HG03558 (cell line): ENCODE results near the gene CNN3.

Experiments
- ATAC-seq: cut with Tn5 transposase; IDR thresholded peaks from one replicate; pipeline ENCODE4 v1.9.1; 2021; ENCODE audit warnings: moderate number of reproducible peaks; ENCODE audit not compliant: unreplicated experiment; ENCODE audit errors: extremely low read depth

Gene CNN3

DNA sequence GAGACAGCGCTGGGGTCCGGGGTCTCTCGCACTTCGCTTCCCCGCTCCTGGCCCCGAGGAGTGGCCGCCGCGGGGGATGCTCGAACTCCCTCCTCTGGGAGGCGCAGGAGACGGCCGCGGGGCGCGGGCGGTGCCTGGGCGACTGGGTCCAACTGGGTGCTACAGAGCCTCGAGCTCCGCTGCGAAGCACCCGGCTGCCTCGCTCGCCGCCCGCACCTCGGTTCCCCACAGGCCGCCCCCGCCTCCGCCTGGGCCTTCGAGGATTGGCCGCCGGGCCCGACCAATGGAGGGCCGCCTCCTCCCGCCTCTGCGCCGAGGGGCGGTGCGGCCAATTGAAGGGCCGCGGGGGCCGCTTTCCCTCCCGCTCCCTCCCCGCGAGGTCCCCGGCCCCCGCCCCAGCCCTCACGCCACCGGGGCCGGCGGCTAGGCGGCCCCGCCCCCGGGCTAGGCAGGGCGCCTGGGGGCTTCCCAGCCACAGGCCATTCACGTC is at the start of gene CNN3:
CNN3 (minus strand) TSS at position 196 of the 490 bp plus-strand sequence. CDS start 216 bp downstream, outside the sequence.
- ATAC-seq = peak; percentile 71

DNA sequence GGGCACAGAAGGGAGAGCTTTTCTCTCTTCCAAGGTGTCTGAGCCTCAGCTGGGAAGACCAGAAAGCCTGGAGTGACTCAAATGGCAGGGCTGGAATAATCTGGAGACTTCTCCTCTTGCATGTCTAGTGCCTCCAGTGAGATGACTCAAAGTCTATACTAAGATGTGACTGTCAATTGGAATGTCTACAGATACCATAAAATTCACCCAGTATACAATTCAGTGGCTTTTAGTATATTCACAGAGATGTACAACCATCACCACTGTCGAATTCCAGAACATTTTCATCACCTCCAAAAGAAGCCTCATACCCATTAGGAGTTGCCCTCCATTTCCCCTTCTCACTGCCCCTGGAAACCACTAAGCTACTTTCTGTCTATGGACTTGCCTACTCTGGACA is 47.9 kb upstream of the CNN3 start:
- ATAC-seq = no peak

DNA sequence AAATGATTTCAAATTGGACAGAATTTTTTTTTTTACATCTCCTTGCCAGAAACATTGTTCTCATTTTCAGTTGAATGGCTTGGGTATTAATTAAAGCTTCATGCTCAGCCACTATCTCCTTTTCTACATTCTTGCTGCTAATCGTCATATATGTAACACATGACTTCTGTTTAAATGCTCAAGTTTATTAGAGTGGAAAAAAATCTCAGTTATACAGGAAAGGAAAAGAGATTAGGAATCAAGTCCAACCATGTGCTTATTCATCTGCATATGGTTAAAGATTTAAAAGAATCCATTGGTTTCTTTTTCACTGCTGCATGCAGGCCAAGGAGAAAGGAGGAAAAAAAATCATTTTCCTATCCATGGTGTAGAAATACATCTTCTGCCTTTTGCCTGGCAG is 47.3 kb upstream of the CNN3 start:
- no peak for ATAC-seq

DNA sequence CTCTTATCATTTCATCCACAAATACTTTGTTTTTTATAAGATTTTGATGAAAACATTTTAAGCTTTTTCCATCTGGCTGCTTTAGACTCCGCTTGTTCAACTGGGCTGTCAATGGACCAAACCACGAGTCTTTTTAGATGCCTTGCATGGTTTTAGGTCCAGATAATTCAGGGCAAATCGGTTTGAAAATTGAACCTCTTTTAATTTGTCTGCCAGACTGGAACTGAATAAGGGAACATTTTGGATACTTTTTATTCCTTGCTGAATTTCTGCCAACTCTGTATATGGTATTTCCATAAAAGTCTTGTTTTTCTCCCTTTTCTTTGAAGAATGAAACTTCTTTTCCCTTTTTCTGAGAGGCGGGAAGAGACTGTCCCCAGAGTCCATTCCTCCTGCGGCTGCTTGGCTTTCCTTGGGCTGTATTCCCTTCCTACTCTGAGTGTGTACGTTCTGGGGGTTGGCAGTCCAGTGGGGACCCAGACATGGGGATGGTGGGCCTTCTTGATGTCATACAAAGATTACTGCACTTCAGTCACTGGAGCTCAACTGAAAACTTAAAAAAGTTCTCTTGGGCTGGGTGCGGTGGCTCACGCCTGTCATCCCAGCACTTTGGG is 46.5 kb upstream of the CNN3 start:
- no peak for ATAC-seq

DNA sequence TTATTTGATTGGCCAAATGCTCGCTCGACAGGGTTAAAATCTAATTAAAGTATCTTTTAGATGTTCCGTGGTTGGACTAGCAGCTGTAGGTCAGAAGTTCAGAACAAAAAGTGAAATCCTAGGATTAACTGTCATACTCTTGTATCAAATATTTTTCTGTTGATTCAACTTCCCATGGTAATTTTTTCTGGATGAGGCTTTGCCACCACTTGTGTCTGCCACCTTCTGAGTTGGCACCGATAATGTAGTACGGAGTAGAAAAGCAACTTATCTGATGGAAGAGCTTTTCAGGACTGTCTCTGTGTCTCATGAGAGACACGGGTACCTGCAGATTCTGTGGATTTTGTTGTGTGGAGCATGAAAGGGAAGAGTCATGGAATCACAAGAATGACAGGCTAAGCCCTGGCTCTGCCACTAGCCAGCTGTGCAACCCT is 44.6 kb upstream of the CNN3 start:
- ATAC-seq = no peak

DNA sequence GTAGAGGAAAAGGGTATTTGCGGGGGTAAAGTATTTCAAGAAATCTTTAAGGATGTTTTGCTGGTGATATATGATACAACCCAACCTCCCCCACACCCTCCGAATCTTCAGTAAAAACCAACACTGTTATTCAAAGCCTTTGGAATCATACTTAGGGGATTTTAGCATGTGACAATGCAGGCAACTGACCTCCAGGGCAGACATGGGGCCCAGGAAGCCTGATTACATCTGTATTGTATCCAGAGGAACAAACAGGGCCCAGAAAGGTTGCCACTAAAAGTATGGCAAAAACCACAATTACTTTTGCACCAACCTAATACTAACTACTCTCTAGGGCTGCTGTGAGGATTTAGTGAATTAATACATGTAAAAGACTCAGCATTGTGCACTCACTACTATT is 43.9 kb upstream of the CNN3 start:
- ATAC-seq = no peak

DNA sequence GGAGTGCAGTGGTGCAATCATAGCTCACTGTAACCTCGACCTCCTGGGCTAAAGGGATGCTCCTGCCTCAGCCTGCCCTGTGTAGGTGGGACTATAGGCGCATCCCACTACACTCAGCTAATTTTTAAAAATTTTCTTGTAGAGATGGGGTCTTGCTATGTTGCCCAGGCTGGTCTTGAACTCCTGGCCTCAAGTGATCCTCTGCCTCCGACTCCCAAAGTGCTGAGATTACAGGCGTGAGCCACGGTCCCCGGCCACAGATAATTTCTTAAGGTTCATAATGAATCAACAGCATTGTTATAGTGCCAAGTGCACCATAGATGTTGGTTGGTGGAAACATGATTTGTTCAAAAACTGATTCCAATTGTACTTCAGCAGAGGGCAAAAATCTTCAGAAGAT is 42.2 kb upstream of the CNN3 start:
- ATAC-seq = no peak

DNA sequence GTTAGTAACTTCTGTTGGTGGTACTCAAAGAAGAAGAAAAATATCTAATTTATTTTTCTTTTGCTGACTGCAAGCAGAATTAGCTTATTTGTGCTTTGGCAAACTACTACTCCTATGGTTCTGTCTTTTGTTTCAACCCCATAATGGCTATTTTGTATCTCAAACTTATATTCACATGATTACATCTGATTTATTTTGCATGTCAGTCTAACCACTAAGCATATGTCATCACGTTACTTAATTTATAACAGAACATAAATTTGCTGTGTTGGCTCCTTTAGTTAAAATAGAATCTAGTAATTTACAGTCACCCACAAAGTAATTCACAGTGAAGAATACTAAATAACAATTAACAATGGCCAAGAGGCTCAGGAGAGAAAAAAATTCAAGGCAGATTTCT is 39.1 kb upstream of the CNN3 start:
- no peak for ATAC-seq

DNA sequence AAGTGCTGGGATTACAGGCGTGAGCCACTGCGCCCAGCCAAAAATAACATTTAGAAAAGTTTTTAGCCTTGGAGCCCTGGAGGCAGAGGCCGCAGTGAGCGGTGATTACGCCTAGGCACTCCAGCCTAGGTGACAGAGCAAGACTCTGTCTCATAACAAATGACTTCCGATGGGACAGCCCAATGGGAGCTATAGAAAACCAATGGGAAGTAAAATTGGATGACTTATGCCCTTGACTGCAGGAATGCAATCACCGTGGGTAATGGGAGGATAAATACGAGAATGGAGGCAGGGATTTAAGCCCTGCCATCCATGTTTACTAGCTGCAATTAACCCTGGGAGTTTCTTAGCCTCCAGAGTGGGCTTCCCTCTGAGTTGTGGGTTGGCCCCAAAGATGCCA is 37.0 kb upstream of the CNN3 start:
- ATAC-seq = no peak

DNA sequence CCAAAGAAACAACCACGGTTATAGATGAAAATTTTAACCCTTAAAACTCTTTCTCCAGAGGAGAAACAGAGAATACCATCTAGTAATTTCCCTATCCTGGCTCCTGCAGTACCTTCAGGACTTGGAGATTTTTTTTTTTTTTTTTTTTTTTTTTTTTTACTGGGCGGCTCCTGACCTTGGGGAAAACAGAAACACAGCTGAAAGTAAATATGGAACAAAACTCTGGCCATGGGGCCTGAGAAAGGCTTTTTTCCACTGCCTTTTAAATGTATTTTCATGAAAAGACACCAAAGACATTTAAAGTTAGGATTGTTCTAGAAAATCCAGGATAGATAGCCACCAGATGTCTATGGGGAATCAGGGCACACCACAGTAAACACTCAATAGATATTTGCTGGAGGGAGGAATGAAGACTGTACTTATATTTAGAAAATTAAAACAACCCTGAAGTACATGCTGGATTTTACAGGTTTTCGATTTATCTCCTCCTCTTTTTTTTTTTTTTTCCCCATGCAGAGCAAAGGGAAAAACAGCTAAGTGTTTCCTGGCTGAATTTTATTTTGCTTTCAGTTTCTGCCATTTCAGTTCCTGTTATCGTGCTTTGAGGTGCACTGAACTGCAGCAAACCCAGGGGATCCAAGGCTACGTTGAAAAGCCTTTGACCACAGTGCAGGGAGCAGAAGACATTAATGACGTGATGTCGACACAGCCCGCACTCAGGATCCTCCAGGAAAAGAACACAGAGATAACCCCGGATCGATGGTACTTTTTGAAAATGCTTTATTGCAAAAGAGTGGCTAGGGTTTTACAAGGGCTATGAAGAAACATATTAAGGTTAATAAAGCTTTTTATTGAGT is 35.7 kb upstream of the CNN3 start:
- ATAC-seq = peak; percentile 98

DNA sequence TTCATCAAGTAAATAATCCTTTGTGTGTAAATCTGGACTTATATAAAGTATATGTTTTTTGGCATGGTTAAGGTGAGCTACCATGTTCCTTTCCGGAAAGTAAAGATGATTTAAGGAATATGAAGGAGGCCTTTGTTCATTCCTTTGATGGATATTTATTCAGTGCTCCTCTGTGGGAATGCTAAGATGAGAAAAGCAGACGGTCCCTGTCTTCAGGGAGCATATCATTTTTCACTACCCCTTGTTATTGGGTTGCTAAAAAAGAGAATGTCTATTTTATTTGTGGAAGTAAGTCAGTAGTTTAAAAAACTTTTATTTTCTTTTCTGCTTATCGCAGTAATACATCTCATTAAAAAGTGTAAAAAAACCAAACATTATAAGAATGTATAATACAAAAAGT is 35.1 kb upstream of the CNN3 start:
- no peak for ATAC-seq

DNA sequence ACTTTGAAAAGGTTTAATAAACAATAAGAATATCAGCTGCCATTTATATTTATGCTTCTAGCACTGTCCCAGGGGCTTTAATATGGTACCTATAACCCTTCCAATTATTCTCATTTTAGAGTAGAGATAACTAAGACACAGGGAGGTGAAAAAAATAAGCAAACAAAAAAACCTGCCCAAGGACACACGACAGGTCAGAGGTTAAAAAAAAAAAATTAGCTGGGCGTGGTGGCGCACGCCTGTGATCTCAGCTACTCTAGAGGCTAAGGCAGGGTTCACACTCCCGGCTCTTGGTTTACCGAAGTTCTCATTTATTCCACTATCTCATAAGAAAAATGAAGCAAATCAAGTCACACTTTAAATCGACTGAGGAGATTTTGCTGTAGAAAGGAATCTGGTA is 34.7 kb upstream of the CNN3 start:
- ATAC-seq = no peak

DNA sequence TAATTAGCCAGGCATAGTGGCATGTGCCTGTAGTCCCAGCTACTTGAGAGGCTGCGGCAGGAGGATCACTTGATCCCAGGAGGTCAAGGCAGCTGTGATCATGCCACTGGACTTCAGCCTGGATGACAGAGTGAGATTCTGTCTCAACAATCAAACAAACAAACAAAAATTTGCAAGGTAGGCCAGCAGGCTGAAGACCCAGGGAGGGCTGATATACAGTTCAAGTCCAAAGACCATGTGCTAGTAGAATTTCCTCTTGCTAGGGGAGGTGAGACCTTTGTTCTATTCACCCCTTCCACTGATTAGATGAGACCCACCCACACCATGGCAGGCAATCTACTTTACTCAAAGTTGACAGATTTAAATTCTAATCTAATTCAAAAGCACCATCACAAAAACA is 31.2 kb upstream of the CNN3 start:
- ATAC-seq = no peak

DNA sequence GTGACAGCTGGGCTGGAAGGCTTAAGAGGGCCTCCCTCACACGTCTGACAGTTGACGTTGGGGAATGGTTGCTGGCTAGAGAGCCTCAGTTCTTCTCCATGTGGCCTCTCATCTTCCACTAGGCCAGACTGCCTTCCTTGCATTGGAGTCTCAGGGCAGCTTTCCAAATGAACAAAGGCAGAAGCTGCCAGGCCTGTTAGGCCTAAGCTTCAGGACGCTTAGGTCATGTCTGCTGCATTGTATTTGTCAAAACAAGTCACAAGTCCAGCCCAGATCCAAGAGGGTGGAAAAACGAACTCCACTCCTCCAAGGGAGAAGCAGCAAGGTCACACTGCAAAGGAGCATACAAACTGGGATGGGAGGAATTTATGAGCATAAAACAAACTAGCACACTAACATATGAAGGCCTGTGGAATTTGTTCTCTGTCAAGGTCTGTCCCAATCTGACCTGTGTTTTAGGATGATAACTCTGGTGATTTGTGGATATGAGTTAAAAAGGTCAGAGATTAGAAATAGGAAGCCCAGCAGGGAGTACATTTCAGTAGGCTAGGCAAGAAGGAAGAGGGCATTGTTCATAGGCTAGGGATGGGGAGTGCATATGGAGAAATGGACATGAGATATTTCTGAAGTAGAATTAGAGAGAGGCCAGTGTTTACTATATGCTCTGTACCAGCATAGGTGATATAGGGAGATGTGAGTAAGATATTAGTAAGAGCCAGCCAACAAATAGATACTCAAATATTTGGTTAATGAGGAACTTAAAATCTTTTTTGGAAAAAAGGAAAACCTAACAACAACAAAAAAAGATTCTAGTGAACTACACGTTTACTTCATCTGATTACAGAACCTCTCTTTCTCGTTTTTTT is 29.1 kb upstream of the CNN3 start:
- ATAC-seq = no peak

DNA sequence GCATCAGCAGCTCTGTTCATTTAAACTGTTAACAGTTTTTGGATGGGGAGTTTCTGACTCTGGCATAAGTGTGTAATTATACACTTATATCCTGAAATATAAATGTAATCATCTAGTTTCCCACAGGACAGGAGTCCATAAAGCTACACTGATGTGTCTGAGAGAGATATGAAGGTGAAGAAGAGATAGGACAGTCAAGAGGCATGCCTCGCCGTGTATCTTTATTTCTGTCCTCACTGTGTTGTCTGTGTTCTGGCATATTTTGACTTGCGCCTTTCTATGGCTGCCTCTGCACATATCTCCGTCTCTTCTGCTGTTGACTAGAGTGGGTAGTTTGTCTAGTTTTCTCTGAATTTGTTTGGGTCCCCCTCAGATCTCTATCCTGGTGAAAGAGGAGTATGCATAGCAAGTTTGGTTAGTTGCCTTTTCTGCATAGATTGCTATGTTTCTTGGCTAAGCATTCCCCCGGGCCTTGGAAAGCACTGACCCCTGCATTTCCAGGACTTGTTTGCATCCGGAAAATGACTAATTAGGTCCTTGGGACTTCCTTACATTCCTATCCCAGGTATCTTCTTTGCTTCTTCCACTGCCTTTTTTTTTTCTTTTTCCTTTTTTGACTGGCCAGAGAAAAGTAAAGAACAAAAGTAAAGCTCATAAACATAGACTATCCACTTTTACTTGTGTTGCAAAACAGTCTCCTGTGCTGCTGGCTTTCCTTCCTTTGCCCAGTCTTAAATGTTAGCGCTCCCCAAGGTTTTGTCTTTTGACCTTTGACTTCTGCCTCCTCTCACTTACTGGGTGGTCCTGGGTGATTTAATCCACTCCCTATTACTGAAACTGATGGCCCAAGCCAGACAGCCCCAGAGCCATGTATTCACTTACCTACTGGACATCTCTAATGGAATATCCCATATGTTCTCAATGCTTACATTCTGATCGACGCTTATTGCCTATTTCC is 27.6 kb upstream of the CNN3 start:
- no peak for ATAC-seq

DNA sequence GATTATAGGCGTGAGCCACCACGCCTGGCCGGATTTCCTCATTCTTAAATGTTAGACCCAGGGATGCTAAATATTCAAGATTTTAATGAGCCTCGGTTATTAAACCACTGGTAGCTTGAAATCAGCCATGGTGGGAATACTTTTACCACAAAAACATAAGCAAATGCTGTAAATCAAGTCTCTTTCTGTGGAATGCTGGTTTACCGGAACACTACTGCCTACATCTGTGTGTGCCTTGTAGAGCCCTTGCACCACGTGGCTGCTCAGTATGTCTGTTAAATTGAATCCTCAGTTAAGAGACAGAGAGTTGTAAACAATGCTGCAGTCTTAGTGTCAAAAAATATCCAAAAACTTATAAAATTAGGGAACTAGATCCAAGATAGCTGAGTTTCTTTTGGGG is 26.8 kb upstream of the CNN3 start:
- ATAC-seq = no peak

DNA sequence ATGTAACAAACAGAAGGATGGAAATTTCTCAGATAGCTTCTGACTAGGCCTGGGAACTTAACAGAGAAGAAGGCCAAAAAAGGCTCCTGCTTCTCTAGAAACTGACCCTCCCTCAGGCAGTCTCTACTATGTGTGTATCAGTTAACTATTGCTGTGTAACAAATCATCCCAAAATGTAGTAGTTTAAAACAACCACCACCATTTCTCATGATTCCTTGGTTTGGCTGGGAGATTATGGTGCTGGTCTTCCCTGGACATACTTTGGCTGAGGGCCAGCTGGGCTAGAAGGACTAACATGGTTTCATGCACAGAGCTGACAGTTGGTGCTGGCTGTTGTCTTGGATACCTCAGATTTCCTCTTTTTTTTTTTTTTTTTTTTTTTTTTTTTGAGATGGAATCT is 26.2 kb upstream of the CNN3 start:
- no peak for ATAC-seq

DNA sequence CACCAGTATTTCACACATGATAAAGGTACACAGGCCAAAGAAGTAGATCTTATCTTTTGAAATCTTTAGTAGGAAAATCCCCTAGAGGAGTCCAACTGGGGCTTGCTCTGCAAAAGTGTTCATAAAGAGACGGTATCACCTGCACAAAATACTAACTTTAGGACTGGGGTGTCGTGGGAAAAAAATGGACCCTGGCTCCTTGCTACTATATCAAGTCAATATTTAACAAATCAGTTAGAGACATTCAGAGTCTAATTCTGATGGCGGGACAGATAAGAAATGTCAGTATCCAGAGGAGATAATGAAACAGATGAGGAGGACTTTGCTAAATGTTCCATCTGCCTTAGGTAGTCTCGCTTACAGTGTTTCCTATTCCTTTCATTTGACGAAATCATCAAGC is 25.6 kb upstream of the CNN3 start:
- no peak for ATAC-seq

DNA sequence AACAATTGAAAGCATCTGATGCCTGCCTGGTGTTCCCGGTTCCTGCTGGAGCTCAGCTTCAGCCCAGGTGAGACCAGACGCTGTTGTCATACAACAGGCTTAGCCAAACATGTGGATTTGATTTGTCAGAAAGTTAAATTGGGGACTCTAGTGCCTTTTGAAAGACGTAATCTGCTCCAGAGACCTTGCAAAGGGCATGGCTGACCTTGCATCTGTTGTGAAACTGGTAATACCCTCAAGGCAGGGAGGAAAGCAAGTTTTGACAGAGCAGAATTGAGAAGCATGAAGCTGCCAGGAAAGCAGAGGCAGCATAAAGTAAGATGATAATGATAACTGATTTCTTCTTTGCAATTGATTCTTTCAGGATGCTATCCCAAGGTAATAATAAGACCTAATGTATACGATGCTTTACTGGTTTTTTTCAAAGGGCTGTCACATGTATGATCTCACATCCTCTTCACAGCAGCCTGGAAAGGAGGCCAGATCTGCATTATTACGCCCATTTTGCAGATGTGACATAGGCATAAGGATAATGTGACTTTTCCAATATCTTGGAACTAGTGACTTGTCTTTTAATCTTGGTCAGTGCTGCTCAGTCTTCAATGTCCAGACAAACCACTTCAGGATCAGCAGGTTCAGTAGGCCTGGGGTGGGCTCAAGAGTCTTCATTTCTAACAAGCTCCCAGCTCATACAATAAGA is 24.7 kb upstream of the CNN3 start:
- no peak for ATAC-seq
